GM10266 (cell line): Measurements from ENCODE around the gene RAI1.

Source experiments
- DNase-seq: peaks from one replicate; pipeline ENCODE4 v3.0.0; 2012; ENCODE audit errors: extremely low spot score
- TF ChIP-seq, protein P1 (sequence below): IDR thresholded peaks from 2 replicates; pipeline ENCODE4 v1.5.1; 2012; ENCODE audit warnings: mild to moderate bottlenecking, low read depth; ENCODE audit not compliant: control insufficient read depth, insufficient read depth; ENCODE audit errors: missing control alignments

Gene RAI1

DNA sequence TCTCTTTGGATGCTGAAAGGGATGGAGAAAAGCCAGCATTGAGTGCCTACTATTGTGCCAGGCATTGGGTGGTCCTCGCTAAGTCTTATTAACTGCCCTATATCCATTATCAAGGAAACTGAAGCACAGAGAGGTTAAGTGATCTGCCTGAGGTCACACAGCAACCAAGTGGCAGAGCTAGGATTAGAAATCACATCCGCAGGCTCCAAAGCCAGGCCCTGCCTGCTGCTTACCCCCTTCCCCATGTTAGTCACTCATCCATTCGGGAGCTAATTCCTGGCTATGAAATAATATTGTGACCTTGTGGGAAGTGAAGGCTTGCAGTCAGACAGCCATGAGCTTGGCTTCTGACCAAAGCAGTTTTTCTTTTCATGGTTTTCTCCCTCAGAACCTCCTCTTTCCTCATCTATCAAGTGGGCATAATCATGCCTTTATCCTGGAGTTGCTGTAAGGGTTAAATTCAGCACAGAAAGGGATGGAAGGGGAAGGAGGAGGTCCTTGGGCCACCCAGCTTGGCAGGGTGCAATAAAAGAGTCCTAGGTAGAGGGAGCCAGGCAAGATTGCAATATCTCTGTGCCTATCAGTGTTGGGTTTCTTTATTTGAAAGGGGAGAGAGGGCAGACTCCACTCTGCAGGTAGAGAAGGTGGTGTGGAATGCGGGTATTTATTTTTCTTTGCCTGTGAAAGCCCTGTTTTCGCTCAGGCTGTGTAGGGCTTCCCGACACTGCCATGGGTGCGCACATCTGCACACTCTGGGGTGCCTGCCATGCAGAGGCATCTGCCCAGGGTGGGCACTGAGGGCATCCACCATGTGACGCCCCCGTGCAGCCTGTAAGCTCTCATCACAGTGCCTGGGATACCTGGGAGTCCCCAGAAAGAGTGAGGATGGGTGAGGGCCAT, 11.3 kb downstream of the RAI1 start:
- no peak for DNase-seq
- TF ChIP-seq, protein P1, sequence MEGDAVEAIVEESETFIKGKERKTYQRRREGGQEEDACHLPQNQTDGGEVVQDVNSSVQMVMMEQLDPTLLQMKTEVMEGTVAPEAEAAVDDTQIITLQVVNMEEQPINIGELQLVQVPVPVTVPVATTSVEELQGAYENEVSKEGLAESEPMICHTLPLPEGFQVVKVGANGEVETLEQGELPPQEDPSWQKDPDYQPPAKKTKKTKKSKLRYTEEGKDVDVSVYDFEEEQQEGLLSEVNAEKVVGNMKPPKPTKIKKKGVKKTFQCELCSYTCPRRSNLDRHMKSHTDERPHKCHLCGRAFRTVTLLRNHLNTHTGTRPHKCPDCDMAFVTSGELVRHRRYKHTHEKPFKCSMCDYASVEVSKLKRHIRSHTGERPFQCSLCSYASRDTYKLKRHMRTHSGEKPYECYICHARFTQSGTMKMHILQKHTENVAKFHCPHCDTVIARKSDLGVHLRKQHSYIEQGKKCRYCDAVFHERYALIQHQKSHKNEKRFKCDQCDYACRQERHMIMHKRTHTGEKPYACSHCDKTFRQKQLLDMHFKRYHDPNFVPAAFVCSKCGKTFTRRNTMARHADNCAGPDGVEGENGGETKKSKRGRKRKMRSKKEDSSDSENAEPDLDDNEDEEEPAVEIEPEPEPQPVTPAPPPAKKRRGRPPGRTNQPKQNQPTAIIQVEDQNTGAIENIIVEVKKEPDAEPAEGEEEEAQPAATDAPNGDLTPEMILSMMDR: no peak

DNA sequence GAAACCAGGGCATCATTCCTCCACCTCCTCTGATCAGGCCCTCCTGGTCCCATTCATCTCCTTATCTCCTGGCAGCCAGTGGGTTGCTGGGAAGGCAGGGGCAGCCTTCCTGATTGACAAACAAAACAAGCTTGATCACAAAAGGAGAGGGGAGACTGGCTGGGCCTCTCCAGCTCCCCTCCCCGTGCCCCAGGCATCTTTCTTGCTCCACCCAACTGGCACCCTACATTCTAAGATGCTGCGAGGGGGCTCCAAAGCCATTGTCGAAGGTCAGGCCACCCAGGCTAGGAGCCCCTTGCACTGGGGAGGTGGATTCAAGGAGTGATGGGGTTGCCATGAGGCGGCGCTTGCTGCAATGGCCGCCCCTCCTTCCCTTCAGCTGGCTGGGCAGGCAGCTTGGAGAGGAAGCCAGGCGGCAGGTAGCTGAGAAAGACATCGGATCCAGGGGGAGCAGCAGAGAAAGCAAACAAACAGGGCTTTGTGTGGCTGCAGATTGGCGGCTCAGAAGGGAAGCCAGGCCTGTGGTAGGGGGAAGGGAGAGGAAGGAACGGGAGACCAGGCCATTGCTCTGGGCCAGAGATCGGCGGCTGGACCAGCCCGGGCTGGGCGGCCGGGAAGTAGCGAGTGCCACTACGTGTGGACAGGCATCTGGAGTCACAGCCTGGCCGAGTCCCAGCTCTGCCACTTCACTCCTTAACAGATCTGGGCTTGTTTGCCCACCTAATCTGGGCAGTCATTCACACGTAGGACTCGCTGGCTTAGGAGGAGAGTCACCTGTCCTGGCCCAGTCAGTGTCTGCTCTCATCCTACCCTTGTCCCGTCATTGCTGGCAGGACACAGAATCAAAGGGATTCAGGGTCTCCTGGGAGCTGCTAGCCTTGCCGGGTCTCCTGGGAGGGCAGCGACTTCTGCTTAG, 12.3 kb downstream of the RAI1 start:
- no peak for DNase-seq
- TF ChIP-seq, protein P1: no peak

DNA sequence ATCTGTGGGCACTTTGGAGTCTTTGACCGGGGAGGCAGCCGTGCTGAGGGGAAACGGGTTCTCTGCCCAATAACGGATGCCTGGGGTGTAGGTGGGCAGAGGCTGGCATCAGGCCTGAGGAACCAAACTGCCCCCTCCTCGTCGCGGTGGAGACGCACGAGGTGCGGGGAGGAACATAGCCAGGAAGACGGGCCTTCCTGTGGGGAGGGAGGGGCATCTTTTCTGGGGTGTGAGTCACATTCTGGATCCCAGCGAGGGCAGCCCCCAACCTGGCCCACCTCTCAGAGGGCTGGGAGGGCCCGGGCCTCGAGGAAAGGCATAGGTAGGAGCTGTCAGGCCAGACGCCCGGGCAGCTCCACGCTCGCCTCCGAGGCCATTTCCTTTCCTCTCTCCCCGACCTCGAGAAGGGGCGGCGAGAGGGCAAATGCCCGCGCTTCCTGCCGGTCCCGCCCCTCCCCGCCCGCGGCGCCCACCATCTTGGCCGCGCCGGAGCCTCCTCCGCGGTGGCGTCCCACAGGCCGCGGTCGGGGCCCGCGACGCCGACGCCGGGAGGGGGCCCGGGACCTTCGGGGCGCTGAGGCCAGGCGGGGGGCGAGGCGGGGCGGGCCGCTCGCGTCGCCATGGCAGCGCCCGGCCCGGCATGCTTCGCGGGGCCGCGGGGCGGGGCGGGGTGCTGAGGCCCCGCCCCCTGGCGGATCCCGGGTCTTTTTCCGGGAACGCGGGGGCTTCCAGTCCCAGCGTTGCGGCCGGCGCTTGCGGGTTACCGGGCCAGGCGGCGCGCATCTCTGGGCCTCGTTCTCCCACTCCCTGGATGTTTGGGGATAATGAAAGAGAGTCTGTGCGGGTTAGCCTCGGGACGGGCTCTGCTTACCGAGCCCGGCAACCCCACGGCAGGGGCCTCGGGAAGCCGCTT, 13.2 kb downstream of the RAI1 start:
- DNase-seq: peak; percentile 90
- TF ChIP-seq, protein P1: no peak

DNA sequence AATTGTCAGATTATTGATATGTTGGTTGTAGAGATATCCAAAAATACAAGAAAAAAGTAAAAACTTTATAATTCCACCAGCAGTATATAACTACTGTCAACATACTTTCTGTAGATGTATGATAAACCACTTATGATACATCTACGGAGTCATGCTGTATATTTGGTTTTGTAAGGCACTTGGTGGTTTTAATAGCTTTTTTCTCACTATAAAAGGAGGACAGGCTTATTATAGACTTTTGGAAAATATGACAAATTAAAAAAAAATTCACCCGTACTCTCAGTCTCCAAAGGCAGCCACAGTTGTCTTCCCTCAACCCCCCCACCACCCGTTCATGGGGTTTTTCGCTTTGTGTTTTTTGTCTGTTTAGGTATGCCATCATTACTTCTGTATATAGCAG, 14.8 kb downstream of the RAI1 start:
- TF ChIP-seq, protein P1: no peak
- no peak for DNase-seq

DNA sequence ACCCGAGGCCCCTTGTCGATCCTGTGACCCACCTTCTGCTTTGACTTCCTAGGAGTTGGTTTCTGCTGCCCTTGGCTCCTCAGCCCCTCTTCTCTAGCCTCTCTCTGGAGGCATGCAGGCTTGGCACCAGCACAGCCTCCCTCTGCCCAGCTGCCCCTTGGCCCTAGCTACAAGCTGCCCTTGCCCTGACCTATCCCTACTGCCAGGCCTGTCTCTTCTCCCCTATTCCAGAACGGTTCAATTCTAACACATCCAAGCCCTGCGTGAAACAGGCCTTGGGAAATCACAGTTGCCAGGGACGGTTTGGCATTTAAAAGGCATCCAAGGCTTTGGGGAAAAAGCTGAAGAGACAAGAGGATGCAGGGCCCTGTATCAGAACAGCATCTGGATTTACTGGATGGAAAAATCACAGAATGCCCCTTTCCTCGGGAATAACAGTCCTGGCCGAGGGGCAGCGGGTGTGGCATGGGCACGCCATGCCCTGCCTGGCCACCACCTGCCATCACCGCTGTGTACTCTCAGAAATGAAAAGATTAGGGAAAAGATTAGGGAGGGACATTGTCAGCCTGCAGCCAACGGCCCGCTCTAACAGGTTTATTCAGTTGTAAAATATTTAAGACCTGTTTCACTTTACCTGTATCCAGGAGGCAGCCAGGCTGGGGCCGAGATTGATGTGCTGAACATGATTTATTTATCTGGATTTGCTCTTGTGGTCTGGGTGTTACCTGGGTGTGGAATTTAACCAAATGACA, 15.8 kb downstream of the RAI1 start:
- TF ChIP-seq, protein P1: no peak
- DNase-seq: no peak

DNA sequence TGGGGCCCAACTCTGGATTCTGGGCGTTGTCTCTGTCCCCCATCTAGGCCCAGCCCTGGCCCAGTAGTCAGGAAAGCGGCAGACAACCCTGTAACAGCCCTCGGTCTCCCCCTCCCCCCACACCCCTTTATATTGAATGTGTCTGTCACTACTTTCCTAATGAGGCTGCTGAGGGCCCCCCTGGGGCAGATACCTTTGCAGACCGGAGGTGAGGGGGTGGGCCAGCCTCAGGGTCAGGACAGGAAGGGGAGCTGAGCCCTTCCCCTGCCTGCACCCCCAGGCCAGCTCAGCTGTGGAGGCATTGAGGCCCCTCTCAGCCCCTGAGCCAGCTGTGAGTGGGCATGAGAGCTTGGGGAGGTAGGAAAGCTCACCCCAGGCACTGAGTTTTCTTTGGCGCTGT, 17.1 kb downstream of the RAI1 start:
- TF ChIP-seq, protein P1: no peak
- DNase-seq: no peak
